NOMO-1 treated with dmso at 0.1 percent for 144 hours (cell line): ENCODE results near the gene SMTNL2.
"Not testable (repeated sequence)": the region's sequence is repeated elsewhere in the genome, so short reads cannot be mapped to it uniquely, and the experiment has no call there.

Experiments
- DNase-seq: peaks from one replicate; lab custom pipeline; 2025; ENCODE audit not compliant: unreplicated experiment; lab: John Stamatoyannopoulos, UW

SMTNL2 gene

GRCh38 chr17:4600563-4600962 lies 16.2 kb downstream of the SMTNL2 start:
- DNase-seq: no peak

GRCh38 chr17:4601326-4601725 lies 17.0 kb downstream of the SMTNL2 start:
- no peak for DNase-seq

GRCh38 chr17:4602041-4602440 lies 17.7 kb downstream of the SMTNL2 start:
- no peak for DNase-seq

GRCh38 chr17:4604111-4604644 lies 19.8 kb downstream of the SMTNL2 start:
- no peak for DNase-seq

- not testable (repeated sequence) for DNase-seq
These were observed 20.4 kb downstream of the SMTNL2 start for GRCh38 chr17:4604736-4605135.

GRCh38 chr17:4605826-4606225 lies 21.5 kb downstream of the SMTNL2 start:
- DNase-seq: no peak

- DNase-seq: no peak
These were observed 23.0 kb downstream of the SMTNL2 start for GRCh38 chr17:4607261-4607741.

GRCh38 chr17:4607773-4608187 lies 23.5 kb downstream of the SMTNL2 start:
- DNase-seq: peak; percentile 23

GRCh38 chr17:4609761-4610160 lies 25.4 kb downstream of the SMTNL2 start:
- no peak for DNase-seq

- no peak for DNase-seq
These were observed 25.8 kb downstream of the SMTNL2 start for GRCh38 chr17:4610162-4610561.

- DNase-seq: no peak
These were observed 26.3 kb downstream of the SMTNL2 start for GRCh38 chr17:4610656-4611055.

GRCh38 chr17:4616476-4616875 lies 32.1 kb downstream of the SMTNL2 start:
- DNase-seq: no peak

- no peak for DNase-seq
These were observed 32.8 kb downstream of the SMTNL2 start for GRCh38 chr17:4617090-4617489.

- no peak for DNase-seq
These were observed 33.4 kb downstream of the SMTNL2 start for GRCh38 chr17:4617590-4618351.

GRCh38 chr17:4620531-4621101 lies 36.3 kb downstream of the SMTNL2 start:
- DNase-seq: no peak

- no peak for DNase-seq
These were observed 38.0 kb downstream of the SMTNL2 start for GRCh38 chr17:4622375-4622774.

GRCh38 chr17:4623249-4623648 lies 38.9 kb downstream of the SMTNL2 start:
- no peak for DNase-seq

GRCh38 chr17:4624451-4624911 lies 40.2 kb downstream of the SMTNL2 start:
- not testable (repeated sequence) for DNase-seq

GRCh38 chr17:4625181-4625617 lies 40.9 kb downstream of the SMTNL2 start:
- DNase-seq: no peak

- no peak for DNase-seq
These were observed 42.5 kb downstream of the SMTNL2 start for GRCh38 chr17:4626734-4627256.

GRCh38 chr17:4631431-4631830 lies 47.1 kb downstream of the SMTNL2 start:
- DNase-seq: no peak
